Neuronal stem cell (in vitro differentiated cells): Measurements from ENCODE around the gene NTRK2.
A peak's percentile ranks its signal among the peaks of the same experiment; 100 is the strongest.

Experiments used
- DNase-seq: peaks from one replicate; pipeline ENCODE4 v3.0.0-alpha.2; 2013; ENCODE audit warnings: low spot score
- H2AFZ ChIP-seq: one replicate; pipeline ENCODE4 v1.6.1; 2013; ENCODE audit warnings: mild to moderate bottlenecking, low read length, inconsistent platforms
- H2AK5ac ChIP-seq: 2 replicates; pipeline ENCODE4 v1.6.1; 2013; ENCODE audit warnings: low read depth, mild to moderate bottlenecking, inconsistent platforms, low read length, moderate library complexity, mixed read lengths
- H2BK120ac ChIP-seq: 2 replicates; pipeline ENCODE4 v1.6.1; 2013; ENCODE audit warnings: low read depth, mild to moderate bottlenecking, inconsistent platforms, low read length, moderate library complexity, mixed read lengths
- H2BK12ac ChIP-seq: one replicate; pipeline ENCODE4 v1.6.1; 2013; ENCODE audit warnings: low read length, inconsistent platforms
- H2BK15ac ChIP-seq: 2 replicates; pipeline ENCODE4 v1.6.1; 2013; ENCODE audit warnings: mild to moderate bottlenecking, low read length, inconsistent platforms, mixed read lengths
- H2BK5ac ChIP-seq: one replicate; pipeline ENCODE4 v1.6.1; 2013; ENCODE audit warnings: inconsistent platforms, mild to moderate bottlenecking, low read length, moderate library complexity
- H3K14ac ChIP-seq: one replicate; pipeline ENCODE4 v1.6.1; 2013; ENCODE audit warnings: low read length, inconsistent platforms
- H3K18ac ChIP-seq: 2 replicates; pipeline ENCODE4 v1.6.1; 2013; ENCODE audit warnings: low read length, inconsistent platforms
- H3K23ac ChIP-seq: 2 replicates; pipeline ENCODE4 v1.6.1; 2013; ENCODE audit warnings: low read depth, mild to moderate bottlenecking, mixed read lengths, low read length, inconsistent platforms; ENCODE audit not compliant: poor library complexity
- H3K27ac ChIP-seq: replicated peaks from 3 replicates; pipeline ENCODE4 v1.5.1; 2013; ENCODE audit warnings: low read length, inconsistent platforms
- H3K27me3 ChIP-seq, 3 experiments: 2 replicates each; pipeline ENCODE4 v1.6.1; 2013; ENCODE audit warnings: low read length in 3 of 3, mild to moderate bottlenecking in 2 of 3, inconsistent platforms in 1 of 3, low read depth in 1 of 3, mixed read lengths in 1 of 3, moderate library complexity in 1 of 3; ENCODE audit not compliant: control insufficient read depth in 3 of 3, insufficient read depth in 3 of 3
- H3K36me3 ChIP-seq, 2 donors: replicated peaks in 1 of 2; 2 replicates each; pipeline ENCODE4 v1.6.1; 2013; ENCODE audit warnings: low read length in 2 of 2; ENCODE audit not compliant: control insufficient read depth in 2 of 2, insufficient read depth in 2 of 2
- H3K4ac ChIP-seq: 2 replicates; pipeline ENCODE4 v1.6.1; 2013; ENCODE audit warnings: inconsistent platforms, mild to moderate bottlenecking, low read length, moderate library complexity
- H3K4me1 ChIP-seq, 2 donors: 1 replicate in 1 of 2; 2 replicates in 1 of 2; pipeline ENCODE4 v1.6.1; 2013; ENCODE audit warnings: low read length in 2 of 2, low read depth in 1 of 2; ENCODE audit not compliant: control insufficient read depth in 2 of 2, insufficient read depth in 1 of 2
- H3K4me2 ChIP-seq: one replicate; pipeline ENCODE4 v1.6.1; 2013; ENCODE audit warnings: mild to moderate bottlenecking, low read length, inconsistent platforms; ENCODE audit not compliant: insufficient read depth, poor library complexity, severe bottlenecking
- H3K4me3 ChIP-seq, 2 donors: 2 replicates each; pipeline ENCODE4 v1.5.1; 2013; ENCODE audit warnings: low read length in 2 of 2, mild to moderate bottlenecking in 2 of 2, inconsistent platforms in 1 of 2, moderate library complexity in 1 of 2
- H3K79me1 ChIP-seq: one replicate; pipeline ENCODE4 v1.6.1; 2013; ENCODE audit warnings: low read depth, mild to moderate bottlenecking, inconsistent platforms, low read length, moderate library complexity
- H3K9ac ChIP-seq: one replicate; pipeline ENCODE4 v1.6.1; 2013; ENCODE audit warnings: mild to moderate bottlenecking, low read depth, low read length, inconsistent platforms; ENCODE audit not compliant: poor library complexity
- H3K9me3 ChIP-seq, 2 donors: replicated peaks in 1 of 2; 2 replicates each; pipeline versions ENCODE3 to v1.6.1; 2013; ENCODE audit warnings: low read length in 2 of 2, mild to moderate bottlenecking in 2 of 2, inconsistent platforms in 1 of 2, low read depth in 1 of 2, mixed read lengths in 1 of 2, moderate library complexity in 1 of 2; ENCODE audit not compliant: control insufficient read depth in 2 of 2, insufficient read depth in 1 of 2
- H4K8ac ChIP-seq: one replicate; pipeline ENCODE4 v1.6.1; 2013; ENCODE audit warnings: low read depth, mild to moderate bottlenecking, inconsistent platforms, low read length, moderate library complexity
- H4K91ac ChIP-seq: one replicate; pipeline ENCODE4 v1.6.1; 2013; ENCODE audit warnings: low read length, low read depth, mild to moderate bottlenecking, inconsistent platforms; ENCODE audit not compliant: poor library complexity
- WGBS, 2 donors: extraction: QIAGEN DNeasy Blood & Tissue Kit; methylation state at CpG; one replicate each; pipeline ENCODE4 v1.1.7; 2013; ENCODE audit warnings: missing lambda C conversion rate in 2 of 2, mixed read lengths in 1 of 2; ENCODE audit not compliant: insufficient read length in 2 of 2, insufficient replicate concordance in 1 of 2; ENCODE audit errors: extremely low coverage in 2 of 2; 5-methylcytosine and 5-hydroxymethylcytosine counted together

NTRK2 gene

DNA sequence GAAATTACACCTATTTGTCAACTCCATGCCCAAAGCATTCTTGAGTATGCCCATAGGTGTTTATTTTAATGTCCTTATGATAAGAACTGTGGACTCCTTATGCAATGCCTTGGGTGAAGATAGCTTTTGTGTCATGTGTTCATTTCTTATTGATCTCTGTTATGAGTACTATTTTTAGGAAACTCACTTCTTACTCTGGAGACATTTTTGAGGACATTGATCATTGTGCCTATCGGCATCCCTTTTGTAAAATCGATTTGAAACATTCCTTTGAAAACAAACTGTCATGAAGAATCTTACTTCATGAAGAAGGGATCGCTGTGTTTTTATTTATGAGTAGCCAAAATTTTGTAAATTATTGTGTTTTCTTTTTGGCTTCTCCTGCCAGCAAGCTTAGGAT is 257.3 kb downstream of the NTRK2 start:
- Histone ChIP-seq H3K14ac (no peak overlapping the region), H2BK12ac (no peak overlapping the region), H3K4ac (no peak overlapping the region), H4K91ac (no peak overlapping the region), H3K9me3 (no peaks in the 10 kb centered on the region), H3K23ac (no peak overlapping the region), H2AK5ac (no peak overlapping the region), H3K9ac (no peak overlapping the region), H3K27ac (no peak overlapping the region), H3K4me1 (peaks cover 3 to 19% of the 10 kb centered on the region in 2 donors), H3K18ac (no peak overlapping the region), H2AFZ (no peak overlapping the region), H3K79me1 (no peaks in the 10 kb centered on the region), H2BK5ac (no peak overlapping the region), H2BK15ac (no peak overlapping the region), H2BK120ac (no peak overlapping the region), H3K27me3 (no peaks in the 10 kb centered on the region), H3K4me3 (no peak overlapping the region), H4K8ac (no peak overlapping the region), H3K4me2 (no peak overlapping the region), H3K36me3 (no peaks in the 10 kb centered on the region)
- WGBS, 2 donors, result no CpG with 5 or more reads among the region's 3 CpGs
- no peak for DNase-seq

GRCh38 chr9:84928419-84928818 is 258.9 kb downstream of the NTRK2 start:
- H2BK12ac ChIP-seq, result no peak overlapping the region
- H3K9ac ChIP-seq, result no peak overlapping the region
- H3K4me2 ChIP-seq, result no peak overlapping the region
- H3K9me3 ChIP-seq, result no peaks in the 10 kb centered on the region
- no peak overlapping the region for H3K4me3 ChIP-seq
- no peak overlapping the region for H4K91ac ChIP-seq
- no peak overlapping the region for H3K14ac ChIP-seq
- DNase-seq, result no peak
- H4K8ac ChIP-seq, result no peak overlapping the region
- no peak overlapping the region for H3K27ac ChIP-seq
- H2BK120ac ChIP-seq, result no peak overlapping the region
- H2BK5ac ChIP-seq, result no peak overlapping the region
- peaks cover 7 to 24% of the 10 kb centered on the region in 2 donors for H3K4me1 ChIP-seq
- no CpG with 5 or more reads among the region's 6 CpGs for WGBS, 2 donors
- no peak overlapping the region for H3K23ac ChIP-seq
- no peaks in the 10 kb centered on the region for H3K27me3 ChIP-seq
- H3K36me3 ChIP-seq, result no peaks in the 10 kb centered on the region
- no peak overlapping the region for H2AK5ac ChIP-seq
- no peak overlapping the region for H3K4ac ChIP-seq
- no peaks in the 10 kb centered on the region for H3K79me1 ChIP-seq
- H3K18ac ChIP-seq, result no peak overlapping the region
- peak overlapping the region; percentile 21 for H2AFZ ChIP-seq
- H2BK15ac ChIP-seq, result no peak overlapping the region

- no peak overlapping the region for H4K91ac ChIP-seq
- H3K4ac ChIP-seq, result no peak overlapping the region
- H2BK12ac ChIP-seq, result no peak overlapping the region
- H2BK15ac ChIP-seq, result no peak overlapping the region
- H2BK120ac ChIP-seq, result no peak overlapping the region
- H3K27me3 ChIP-seq, result no peaks in the 10 kb centered on the region
- no peak overlapping the region for H3K4me2 ChIP-seq
- no peak overlapping the region for H2AFZ ChIP-seq
- no peak overlapping the region for H2AK5ac ChIP-seq
- H3K79me1 ChIP-seq, result no peaks in the 10 kb centered on the region
- H3K14ac ChIP-seq, result no peak overlapping the region
- peaks cover 8 to 21% of the 10 kb centered on the region in 2 donors for H3K4me1 ChIP-seq
- no peak overlapping the region for H4K8ac ChIP-seq
- no CpG with 5 or more reads among the region's 3 CpGs for WGBS, 2 donors
- H3K4me3 ChIP-seq, result no peak overlapping the region
- no peak overlapping the region for H3K18ac ChIP-seq
- H2BK5ac ChIP-seq, result no peak overlapping the region
- DNase-seq, result no peak
- no peak overlapping the region for H3K27ac ChIP-seq
- no peak overlapping the region for H3K9ac ChIP-seq
- H3K23ac ChIP-seq, result no peak overlapping the region
- no peaks in the 10 kb centered on the region for H3K36me3 ChIP-seq
- H3K9me3 ChIP-seq, result no peaks in the 10 kb centered on the region
Measured at GRCh38 chr9:84929068-84929467, 259.5 kb downstream of the NTRK2 start.

GRCh38 chr9:84932915-84933527 is 263.5 kb downstream of the NTRK2 start:
- Histone ChIP-seq H3K4me2 (no peak overlapping the region), H3K23ac (no peak overlapping the region), H2BK120ac (no peak overlapping the region), H2AFZ (peak overlapping the region; percentile 49), H3K4me1 (peaks cover 13 to 29% of the 10 kb centered on the region in 2 donors), H3K9ac (no peak overlapping the region), H3K79me1 (no peaks in the 10 kb centered on the region), H3K4me3 (no peak overlapping the region), H2BK5ac (no peak overlapping the region), H4K91ac (no peak overlapping the region), H3K18ac (peak overlapping the region; percentile 0), H3K4ac (no peak overlapping the region), H3K27ac (no peak overlapping the region), H2AK5ac (no peak overlapping the region), H3K27me3 (no peaks in the 10 kb centered on the region), H3K36me3 (no peaks in the 10 kb centered on the region), H3K14ac (no peak overlapping the region), H3K9me3 (no peaks in the 10 kb centered on the region), H4K8ac (no peak overlapping the region), H2BK15ac (no peak overlapping the region), H2BK12ac (no peak overlapping the region)
- no peak for DNase-seq
- no CpG with 5 or more reads among the region's 6 CpGs for WGBS, 2 donors
